Measurements from ENCODE around the gene LAMA2.

- no peak for TF ChIP-seq CTCF (IDR thresholded peaks at IDR 0.05)
- TF ChIP-seq EP300 (IDR thresholded peaks at IDR 0.05), result no peak
- no peak for TF ChIP-seq POLR2A (IDR thresholded peaks at IDR 0.05)
These were observed 662.1 kb downstream of the LAMA2 start for GRCh38 chr6:129544892-129545612.

Data from sigmoid colon (tissue), 4 donors.